Activated naive CD4-positive, alpha-beta T cell treated with anti-CD3 and anti-CD28 coated beads, Interleukin-2, amount 50 U/mL, for 24 hours (primary cell): ENCODE results near the gene PAQR8.

Experiments
- H3K27ac Mint-ChIP-seq: one replicate; pipeline ENCODE4 v1.8.0; 2021; ENCODE audit warnings: mild to moderate bottlenecking, mixed read lengths
- H3K27me3 Mint-ChIP-seq: one replicate; pipeline ENCODE4 v1.8.0; 2021; ENCODE audit warnings: mixed read lengths
- H3K36me3 Mint-ChIP-seq: one replicate; pipeline ENCODE4 v1.8.0; 2021; ENCODE audit warnings: mixed read lengths
- H3K4me1 Mint-ChIP-seq: one replicate; pipeline ENCODE4 v1.8.0; 2021; ENCODE audit warnings: mixed read lengths
- H3K4me3 Mint-ChIP-seq: one replicate; pipeline ENCODE4 v1.8.0; 2021; ENCODE audit warnings: mild to moderate bottlenecking, mixed read lengths
- H3K9me3 Mint-ChIP-seq: one replicate; pipeline ENCODE4 v1.8.0; 2021; ENCODE audit warnings: mixed read lengths

PAQR8 gene

GRCh38 chr6:52403627-52404026 lies 41.7 kb downstream of the PAQR8 start:
- Mint-ChIP-seq H3K4me1 (peaks cover 71% of the 10 kb centered on the region), H3K4me3 (no peak overlapping the region), H3K27ac (peak overlapping the region; percentile 59), H3K9me3 (no peaks in the 10 kb centered on the region), H3K27me3 (no peaks in the 10 kb centered on the region), H3K36me3 (peaks cover 14% of the 10 kb centered on the region)

GRCh38 chr6:52405243-52405642 lies 43.3 kb downstream of the PAQR8 start:
- Mint-ChIP-seq H3K36me3 (peaks cover 14% of the 10 kb centered on the region), H3K27me3 (no peaks in the 10 kb centered on the region), H3K4me3 (no peak overlapping the region), H3K9me3 (no peaks in the 10 kb centered on the region), H3K27ac (no peak overlapping the region), H3K4me1 (peaks cover 71% of the 10 kb centered on the region)

- peaks cover 14% of the 10 kb centered on the region for H3K36me3 Mint-ChIP-seq
- H3K27ac Mint-ChIP-seq: peak overlapping the region; percentile 72
- no peak overlapping the region for H3K4me3 Mint-ChIP-seq
- peaks cover 60% of the 10 kb centered on the region for H3K4me1 Mint-ChIP-seq
- no peaks in the 10 kb centered on the region for H3K9me3 Mint-ChIP-seq
- H3K27me3 Mint-ChIP-seq: no peaks in the 10 kb centered on the region
Observed at GRCh38 chr6:52407467-52407866, 45.5 kb downstream of the PAQR8 start.

GRCh38 chr6:52409499-52409898 lies 47.5 kb downstream of the PAQR8 start:
- Mint-ChIP-seq H3K27me3 (no peaks in the 10 kb centered on the region), H3K9me3 (no peaks in the 10 kb centered on the region), H3K27ac (peak overlapping the region; percentile 55), H3K36me3 (peaks cover 2% of the 10 kb centered on the region), H3K4me1 (peaks cover 60% of the 10 kb centered on the region), H3K4me3 (no peak overlapping the region)

- Mint-ChIP-seq H3K36me3 (no peaks in the 10 kb centered on the region), H3K4me3 (no peak overlapping the region), H3K27ac (no peak overlapping the region), H3K9me3 (no peaks in the 10 kb centered on the region), H3K27me3 (no peaks in the 10 kb centered on the region), H3K4me1 (peaks cover 62% of the 10 kb centered on the region)
Observed at GRCh38 chr6:52410979-52411378, 49.0 kb downstream of the PAQR8 start.

- Mint-ChIP-seq H3K4me1 (peaks cover 68% of the 10 kb centered on the region), H3K27ac (no peak overlapping the region), H3K9me3 (no peaks in the 10 kb centered on the region)
Observed at GRCh38 chr6:52411911-52412310, 50.0 kb downstream of the PAQR8 start.

GRCh38 chr6:52415333-52415732 lies 53.4 kb downstream of the PAQR8 start:
- Mint-ChIP-seq H3K4me1 (peaks cover 45% of the 10 kb centered on the region), H3K27ac (no peak overlapping the region), H3K4me3 (no peak overlapping the region), H3K27me3 (no peaks in the 10 kb centered on the region), H3K9me3 (no peaks in the 10 kb centered on the region), H3K36me3 (no peaks in the 10 kb centered on the region)

More at GRCh38 chr6:52411911-52412310, 50.0 kb downstream of the PAQR8 start:
- H3K27me3 Mint-ChIP-seq: no peaks in the 10 kb centered on the region
- no peaks in the 10 kb centered on the region for H3K36me3 Mint-ChIP-seq
- H3K4me3 Mint-ChIP-seq: no peak overlapping the region

- Mint-ChIP-seq H3K36me3 (no peaks in the 10 kb centered on the region), H3K9me3 (no peaks in the 10 kb centered on the region), H3K27me3 (no peaks in the 10 kb centered on the region), H3K4me1 (peaks cover 41% of the 10 kb centered on the region), H3K27ac (peak overlapping the region; percentile 17), H3K4me3 (no peak overlapping the region)
Observed at GRCh38 chr6:52415917-52416628, 54.1 kb downstream of the PAQR8 start.

- Mint-ChIP-seq H3K9me3 (no peaks in the 10 kb centered on the region), H3K36me3 (no peaks in the 10 kb centered on the region), H3K4me1 (peaks cover 41% of the 10 kb centered on the region), H3K4me3 (no peak overlapping the region), H3K27me3 (no peaks in the 10 kb centered on the region), H3K27ac (no peak overlapping the region)
Observed at GRCh38 chr6:52416629-52417151, 54.7 kb downstream of the PAQR8 start.

GRCh38 chr6:52417675-52418111 lies 55.7 kb downstream of the PAQR8 start:
- Mint-ChIP-seq H3K4me3 (no peak overlapping the region), H3K4me1 (peaks cover 37% of the 10 kb centered on the region), H3K27me3 (no peaks in the 10 kb centered on the region), H3K36me3 (no peaks in the 10 kb centered on the region), H3K9me3 (no peaks in the 10 kb centered on the region), H3K27ac (no peak overlapping the region)

- Mint-ChIP-seq H3K9me3 (no peaks in the 10 kb centered on the region), H3K27ac (no peak overlapping the region), H3K4me3 (no peak overlapping the region), H3K4me1 (peaks cover 31% of the 10 kb centered on the region), H3K27me3 (no peaks in the 10 kb centered on the region), H3K36me3 (no peaks in the 10 kb centered on the region)
Observed at GRCh38 chr6:52418606-52419005, 56.7 kb downstream of the PAQR8 start.

- Mint-ChIP-seq H3K27ac (peak within 1 kb of the TSS; percentile 90), H3K9me3 (no peaks in the 10 kb centered on the region), H3K36me3 (no peaks in the 10 kb centered on the region), H3K27me3 (no peaks in the 10 kb centered on the region), H3K4me3 (no peak within 1 kb of the TSS), H3K4me1 (peaks cover 23% of the 10 kb centered on the region)
Observed at GRCh38 chr6:52419809-52420667, 58.1 kb downstream of the PAQR8 start, which contains the start of gene EFHC1. EFHC1 (plus strand) TSS chr6:52420342; CDS start chr6:52420411, 69 bp downstream.

- Mint-ChIP-seq H3K27me3 (no peaks in the 10 kb centered on the region), H3K4me1 (peaks cover 16% of the 10 kb centered on the region), H3K36me3 (no peaks in the 10 kb centered on the region), H3K27ac (no peak overlapping the region), H3K4me3 (no peak overlapping the region), H3K9me3 (no peaks in the 10 kb centered on the region)
Observed at GRCh38 chr6:52420668-52421358, 58.9 kb downstream of the PAQR8 start.

- Mint-ChIP-seq H3K4me1 (peaks cover 6% of the 10 kb centered on the region), H3K27me3 (no peaks in the 10 kb centered on the region), H3K9me3 (no peaks in the 10 kb centered on the region), H3K27ac (no peak overlapping the region), H3K36me3 (no peaks in the 10 kb centered on the region), H3K4me3 (no peak overlapping the region)
Observed at GRCh38 chr6:52422156-52422555, 60.2 kb downstream of the PAQR8 start.

- no peaks in the 10 kb centered on the region for H3K27me3 Mint-ChIP-seq
Observed at GRCh38 chr6:52423448-52423847, 61.5 kb downstream of the PAQR8 start.

More at GRCh38 chr6:52423448-52423847, 61.5 kb downstream of the PAQR8 start:
- Mint-ChIP-seq H3K4me3 (no peak overlapping the region), H3K36me3 (no peaks in the 10 kb centered on the region), H3K4me1 (peaks cover 6% of the 10 kb centered on the region), H3K9me3 (no peaks in the 10 kb centered on the region), H3K27ac (no peak overlapping the region)
